Middle frontal gyrus (tissue), 1 donor: ENCODE results near the gene SLC25A12.
"Not testable (repeated sequence)": the region's sequence is repeated elsewhere in the genome, so short reads cannot be mapped to it uniquely, and the experiment has no call there.

Experiments
- DNase-seq: peaks from one replicate; pipeline ENCODE4 v3.0.0-alpha.2; 2015; ENCODE audit warnings: low spot score; ENCODE audit errors: extremely low spot score

Gene SLC25A12

DNA sequence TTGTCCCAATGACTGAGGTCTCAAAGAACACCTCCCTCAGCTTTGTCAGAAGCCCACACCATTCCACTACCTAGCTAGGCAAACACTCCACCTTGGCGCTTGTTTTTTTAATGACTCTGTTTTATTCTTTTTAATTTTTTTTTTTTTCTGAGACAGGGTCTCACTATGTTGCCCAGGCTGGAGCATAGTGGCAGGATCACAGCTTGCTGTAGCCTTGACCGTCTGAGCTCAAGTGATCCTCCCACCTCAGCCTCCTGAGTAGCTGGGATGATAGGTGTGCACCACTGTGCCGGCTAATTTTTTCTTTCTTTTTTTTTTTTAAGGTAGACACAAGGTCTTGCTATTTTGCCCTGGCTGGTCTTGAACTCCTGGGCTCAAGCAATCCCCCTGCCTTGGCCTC, 101.9 kb downstream of the SLC25A12 start:
- DNase-seq: no peak

DNA sequence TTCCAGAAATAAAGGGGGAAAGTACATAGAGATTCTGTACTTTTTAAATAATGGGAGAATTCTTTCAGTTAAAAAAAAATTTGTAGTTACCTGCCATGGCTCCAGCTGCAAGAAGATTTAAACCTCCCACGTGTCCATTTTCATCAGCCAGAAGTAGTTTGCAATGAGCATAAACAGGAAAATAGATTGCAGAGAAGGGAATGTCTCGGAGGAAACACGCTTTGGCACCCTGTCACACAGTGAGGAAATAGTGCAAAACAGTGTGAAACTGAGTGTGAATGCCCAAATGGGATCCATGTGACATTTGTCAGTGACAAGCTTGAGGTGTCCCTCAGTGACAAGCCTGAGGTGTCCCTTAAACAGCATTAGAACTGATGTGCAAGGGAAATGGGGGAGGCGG, 102.7 kb downstream of the SLC25A12 start:
- no peak for DNase-seq

DNA sequence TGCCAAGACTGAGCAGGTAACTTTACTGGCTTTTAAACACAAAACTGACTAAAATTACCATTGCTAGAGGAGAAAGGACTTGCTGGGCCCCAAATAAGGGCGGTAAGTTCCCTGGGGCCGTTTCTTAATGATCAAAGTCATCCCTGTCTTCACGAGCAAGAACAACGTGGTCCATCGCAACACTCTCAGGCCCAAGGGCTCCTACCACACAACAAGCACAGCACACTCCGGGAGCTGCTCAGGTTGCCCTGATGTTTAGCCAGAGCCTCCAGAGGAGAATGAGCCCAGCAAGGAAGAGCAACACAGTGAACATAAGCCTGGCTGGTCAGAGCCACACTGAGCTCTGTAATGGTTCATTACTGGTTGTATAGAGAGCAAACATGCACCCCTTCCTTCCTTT, 104.1 kb downstream of the SLC25A12 start:
- DNase-seq: no peak

DNA sequence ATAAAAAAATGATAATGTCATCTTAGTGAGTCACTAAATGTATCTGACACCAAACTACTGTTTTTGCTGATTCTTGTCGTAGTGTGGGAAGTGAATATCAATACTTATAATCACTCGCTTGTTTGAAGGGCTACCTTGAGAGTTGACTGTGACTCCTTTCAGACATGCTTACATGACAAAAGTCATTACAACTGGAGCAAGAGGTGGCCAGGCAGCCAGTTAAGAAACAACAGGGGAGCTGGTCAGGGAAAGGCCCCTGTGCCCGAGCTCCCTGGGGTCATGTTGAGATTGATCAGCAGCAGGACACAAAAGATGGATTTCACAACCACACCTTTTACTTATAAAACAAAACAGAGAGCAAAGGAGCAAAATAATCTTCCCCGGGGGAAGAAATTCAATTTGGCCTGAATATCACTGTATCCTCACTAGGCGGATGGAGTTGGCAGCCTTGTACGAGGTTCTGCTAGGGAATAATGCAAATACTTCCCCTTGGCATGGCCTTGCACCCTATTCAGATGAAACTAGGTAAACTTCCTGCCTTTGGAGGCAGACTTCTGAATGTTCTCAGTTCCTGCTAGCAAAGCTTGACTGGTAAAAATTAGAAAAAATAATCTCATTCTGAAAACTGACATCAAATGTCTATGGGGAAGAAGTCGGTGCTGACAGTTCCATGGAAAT, 105.6 kb downstream of the SLC25A12 start:
- DNase-seq: no peak

DNA sequence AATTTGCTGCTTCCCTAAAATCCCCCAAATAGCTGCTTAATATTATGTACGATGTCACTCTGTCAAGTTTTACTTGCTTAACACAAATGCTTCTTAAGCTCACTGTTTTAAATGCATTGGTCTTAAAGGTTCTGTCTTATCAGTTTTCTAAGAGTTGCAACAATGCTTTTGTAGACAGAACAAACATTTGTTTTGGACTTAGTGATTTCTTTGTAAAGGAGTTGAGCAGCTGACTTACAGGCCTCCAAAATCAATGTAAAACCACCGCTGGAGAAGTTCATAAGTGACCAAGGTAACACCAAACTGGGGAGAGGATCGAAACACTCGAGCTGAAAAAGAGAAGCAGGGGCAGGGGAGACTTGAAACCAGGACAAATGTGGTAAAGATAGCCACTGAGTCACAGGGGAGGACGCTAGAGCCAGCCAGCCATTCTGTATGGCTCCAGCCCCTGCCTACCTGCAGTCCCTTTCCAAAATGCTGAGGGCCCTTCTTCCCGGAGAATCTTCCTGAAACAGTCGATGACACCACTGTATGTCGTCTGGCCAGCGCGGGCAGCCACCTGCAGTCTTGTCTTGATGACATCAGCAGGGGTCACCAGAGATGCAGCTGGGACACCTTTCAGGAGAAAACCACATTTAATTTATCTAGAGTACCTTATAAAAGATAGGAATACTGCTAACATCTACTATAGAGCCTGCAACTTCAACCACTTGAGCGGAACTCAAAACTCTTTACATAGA, 106.5 kb downstream of the SLC25A12 start:
- no peak for DNase-seq

DNA sequence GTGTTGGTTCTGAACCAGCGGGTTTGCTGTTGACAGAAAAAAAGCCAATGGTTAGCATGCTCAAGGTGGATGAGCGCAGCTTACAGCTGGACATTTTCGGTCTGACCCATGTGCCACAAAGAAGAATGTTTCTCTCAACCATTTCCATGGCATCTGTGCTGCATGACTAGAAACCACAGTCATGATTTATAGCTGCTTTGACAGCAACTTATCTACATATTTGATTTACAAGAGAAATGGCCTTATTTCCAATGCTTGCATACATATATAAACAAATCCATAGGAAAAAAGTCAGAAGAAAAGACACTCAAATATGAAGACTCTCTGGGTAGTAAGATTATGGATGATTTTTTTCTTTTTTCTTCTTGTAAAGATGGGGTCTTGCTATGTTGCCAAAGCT, 108.6 kb downstream of the SLC25A12 start:
- DNase-seq: no peak

DNA sequence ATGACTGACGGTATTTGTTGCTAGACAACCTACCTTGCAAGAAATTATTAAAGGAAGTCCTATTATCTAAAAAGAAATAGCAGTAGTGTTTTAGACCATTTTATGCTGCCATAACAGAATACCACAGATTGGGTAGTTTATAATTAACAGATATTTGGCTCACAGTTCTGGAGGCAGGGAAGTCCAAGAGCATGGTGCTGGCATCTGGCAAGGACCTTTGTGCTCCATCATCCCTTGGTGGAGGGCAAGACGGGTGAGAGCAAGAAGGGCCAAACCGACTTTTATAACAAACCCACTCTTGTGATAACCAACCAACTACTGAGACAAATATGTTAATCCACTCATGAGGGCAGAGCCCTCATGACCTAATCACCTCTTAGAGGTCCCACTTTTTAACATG, 115.5 kb downstream of the SLC25A12 start:
- DNase-seq: no peak

DNA sequence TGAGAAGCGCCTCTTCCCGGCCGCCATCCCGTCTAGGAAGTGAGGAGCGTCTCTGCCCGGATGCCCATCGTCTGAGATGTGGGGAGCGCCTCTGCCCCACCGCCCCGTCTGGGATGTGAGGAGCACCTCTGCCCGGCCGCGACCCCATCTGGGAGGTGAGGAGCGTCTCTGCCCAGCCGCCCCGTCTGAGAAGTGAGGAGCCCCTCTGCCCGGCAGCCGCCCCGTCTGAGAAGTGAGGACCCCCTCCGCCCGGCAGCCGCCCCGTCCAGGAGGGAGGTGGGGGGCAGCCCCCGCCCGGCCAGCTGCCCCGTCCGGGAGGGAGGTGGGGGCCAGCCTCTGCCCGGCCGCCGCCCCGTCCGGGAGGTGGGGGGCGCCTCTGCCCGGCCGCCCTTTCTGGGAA, 119.5 kb downstream of the SLC25A12 start:
- not testable (repeated sequence) for DNase-seq

DNA sequence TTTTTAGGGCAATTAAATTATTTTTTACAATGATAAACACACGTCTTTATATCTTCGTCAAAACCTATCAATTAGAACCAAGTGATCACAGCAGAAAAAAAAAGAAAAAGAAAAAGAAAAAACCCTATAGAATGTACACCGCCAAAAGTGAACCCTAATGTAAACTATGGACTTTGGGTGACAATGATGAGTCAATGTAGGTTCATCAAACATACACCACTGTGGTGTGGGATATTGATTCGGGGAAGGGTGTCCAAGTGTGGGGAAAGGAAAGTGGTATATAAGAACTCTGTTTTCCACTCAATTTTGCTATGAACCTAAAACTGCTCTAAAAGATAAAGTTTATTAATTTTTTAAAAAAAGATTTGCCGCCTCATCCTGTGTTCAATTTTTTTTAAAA, 121.7 kb downstream of the SLC25A12 start:
- DNase-seq: no peak

DNA sequence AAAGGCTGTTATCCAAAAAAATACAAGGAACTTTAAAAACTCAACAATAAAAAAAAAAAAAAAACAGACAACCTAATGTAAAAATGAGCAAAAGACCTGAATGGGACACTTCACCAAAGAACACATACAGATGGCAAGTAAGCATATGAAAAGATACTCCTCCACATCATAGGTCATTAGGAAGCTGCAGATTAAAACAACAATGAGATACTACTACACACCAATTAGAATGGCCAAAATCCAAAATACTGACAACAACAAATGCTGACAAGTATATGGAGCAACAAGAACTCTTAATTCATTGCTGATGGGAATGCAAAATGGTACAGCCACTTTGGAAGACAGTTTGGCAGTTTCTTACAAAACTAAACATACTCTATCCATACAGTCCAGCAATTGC, 122.6 kb downstream of the SLC25A12 start:
- no peak for DNase-seq

DNA sequence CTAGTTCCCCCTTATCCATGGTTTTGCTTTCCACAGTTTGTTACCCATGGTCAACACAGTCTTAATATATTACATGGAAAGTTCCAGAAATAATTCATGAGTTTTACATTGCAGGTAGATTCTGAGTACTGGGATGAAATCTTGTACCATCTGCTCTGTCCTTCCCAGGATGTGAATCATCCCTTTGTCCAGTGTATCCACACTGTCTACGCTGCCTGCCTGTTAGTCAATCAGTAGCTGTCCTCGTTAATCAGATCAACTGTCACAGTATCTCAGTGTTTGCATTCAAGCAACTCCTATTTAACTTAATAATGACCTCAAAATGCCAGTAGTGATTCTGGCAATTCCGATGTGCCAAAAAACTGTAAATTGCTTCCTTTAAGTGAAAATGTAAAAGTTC, 130.4 kb downstream of the SLC25A12 start:
- no peak for DNase-seq

DNA sequence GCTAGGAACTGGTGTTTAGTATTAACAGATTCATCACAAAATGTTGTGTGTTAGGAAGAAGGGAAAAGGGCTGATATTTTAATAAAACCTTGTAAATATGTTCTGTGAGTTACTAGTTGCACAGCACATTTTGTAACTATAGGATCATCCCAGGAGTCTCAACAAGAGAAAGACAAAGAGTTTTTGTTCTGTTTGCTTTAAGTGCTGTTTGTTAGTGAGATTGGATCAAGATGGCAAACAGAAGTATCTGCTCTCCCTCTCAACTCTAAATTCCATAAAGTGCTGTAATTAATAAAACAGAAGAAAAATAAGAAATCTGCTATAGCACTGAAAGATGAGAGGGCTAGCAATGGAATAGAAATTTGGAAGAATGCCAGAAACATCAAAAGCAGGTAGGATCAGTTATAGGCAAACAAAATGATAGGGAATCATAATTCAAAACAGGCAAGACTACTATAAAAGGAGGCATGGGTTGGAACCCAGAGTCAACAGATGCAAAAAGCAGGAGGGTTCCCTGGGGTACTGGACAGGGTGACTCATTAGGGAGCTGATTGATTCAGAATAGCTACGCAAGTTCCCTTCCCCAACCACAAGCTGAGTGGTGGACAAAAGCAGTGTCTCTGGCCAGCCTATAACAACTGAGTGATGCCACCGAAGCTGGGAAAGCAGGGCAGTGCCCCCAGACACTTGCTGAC, 131.0 kb downstream of the SLC25A12 start:
- no peak for DNase-seq

DNA sequence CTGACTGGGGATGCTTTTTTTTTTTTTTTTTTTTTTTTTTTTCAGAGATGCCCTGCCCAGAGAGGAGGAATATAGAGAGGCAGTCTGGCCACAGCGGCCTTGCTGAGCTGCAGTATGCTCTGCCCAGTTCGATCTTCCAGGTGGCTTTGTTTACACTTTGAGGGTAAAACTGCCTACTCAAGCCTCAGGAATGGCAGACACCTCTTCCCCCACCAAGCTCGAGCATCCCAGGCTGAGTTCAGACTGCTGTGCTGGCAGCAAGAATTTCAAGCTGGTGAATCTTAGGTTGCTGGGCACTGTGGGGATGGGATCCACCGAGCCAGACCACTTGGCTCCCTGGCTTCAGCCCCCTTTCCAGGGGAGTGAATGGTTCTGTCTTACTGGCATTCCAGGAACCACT, 132.9 kb downstream of the SLC25A12 start:
- not testable (repeated sequence) for DNase-seq

DNA sequence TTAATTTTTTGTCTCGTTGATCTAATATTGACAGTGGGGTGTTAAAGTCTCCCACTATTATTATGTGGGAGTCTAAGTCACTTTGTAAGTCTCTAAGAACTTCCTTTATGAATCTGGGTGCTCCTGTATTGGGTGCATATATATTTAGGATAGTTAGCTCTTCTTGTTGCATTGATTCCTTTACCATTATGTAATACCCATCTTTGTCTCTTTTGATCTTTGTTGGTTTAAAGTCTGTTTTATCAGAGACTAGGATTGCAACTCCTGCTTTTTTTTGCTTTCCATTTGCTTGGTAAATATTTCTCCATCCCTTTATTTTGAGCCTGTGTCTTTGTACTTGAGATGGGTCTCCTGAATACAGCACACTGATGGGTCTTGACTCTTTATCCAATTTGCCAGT, 135.3 kb downstream of the SLC25A12 start:
- not testable (repeated sequence) for DNase-seq

DNA sequence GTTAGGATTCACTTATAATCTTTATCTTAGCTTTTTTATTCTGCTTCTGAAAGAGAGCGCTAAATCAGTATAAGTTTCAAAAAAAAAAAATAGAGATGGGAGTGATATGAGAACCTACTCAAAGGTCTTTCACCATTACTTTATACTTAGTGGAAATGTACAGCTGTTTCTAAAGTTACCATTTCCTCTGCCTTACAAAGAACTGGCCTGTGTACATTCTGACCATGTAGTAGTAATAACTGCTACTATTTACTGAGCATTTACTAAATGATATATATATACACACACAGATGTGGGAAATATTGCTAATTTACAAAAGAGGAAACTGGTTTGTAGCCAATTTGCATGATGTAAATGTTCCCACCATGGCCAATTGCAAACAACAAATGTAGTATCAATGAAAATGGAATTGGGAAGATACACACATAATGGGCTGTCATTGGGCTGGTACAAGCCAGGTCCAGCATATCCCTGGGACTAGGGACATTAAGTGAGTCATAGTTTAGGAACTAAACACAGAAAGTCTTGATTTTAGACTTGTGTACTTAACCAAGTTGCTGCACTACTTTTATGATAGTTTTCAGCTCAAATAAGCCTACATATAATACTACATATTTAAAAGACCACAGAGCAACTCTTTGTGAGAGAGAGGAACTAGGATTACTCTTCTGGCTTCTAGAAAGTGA, 139.6 kb downstream of the SLC25A12 start:
- no peak for DNase-seq

DNA sequence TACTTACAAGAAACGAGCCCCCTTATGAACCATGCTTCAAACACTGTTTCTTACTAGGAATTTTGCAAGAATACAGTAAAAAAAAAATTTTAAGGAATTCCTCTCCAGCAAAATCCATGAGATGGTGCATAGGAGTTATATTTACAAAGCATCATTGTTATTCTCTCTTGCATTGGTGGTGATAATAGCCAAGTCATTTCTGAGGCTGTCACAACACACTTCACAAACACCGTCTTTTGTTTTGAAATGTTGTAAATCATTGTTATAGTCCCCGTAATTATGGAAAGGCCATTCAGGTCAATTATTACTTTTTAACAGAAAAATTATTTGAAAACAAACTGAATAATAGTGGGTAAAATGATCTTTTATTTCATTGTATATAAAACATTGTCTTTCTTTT, 146.7 kb downstream of the SLC25A12 start:
- no peak for DNase-seq

DNA sequence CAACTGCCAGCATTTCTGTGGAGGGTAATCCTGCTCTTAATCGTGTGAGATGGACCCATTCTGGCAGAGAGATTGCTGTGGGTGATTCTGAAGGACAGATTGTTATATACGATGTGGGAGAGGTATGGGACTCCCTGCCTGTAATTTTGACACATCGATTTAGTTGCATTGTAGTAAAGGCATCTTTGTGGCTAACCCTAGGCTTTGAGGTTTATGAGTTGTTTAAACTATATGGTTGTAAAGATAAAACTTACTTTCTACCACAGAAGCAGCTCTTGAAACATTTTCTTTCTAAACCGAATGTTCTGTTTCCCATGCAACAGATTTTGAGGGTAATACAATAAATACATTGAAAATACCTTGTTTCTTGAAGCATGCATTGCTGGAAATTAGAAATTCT, 148.2 kb downstream of the SLC25A12 start:
- DNase-seq: no peak

DNA sequence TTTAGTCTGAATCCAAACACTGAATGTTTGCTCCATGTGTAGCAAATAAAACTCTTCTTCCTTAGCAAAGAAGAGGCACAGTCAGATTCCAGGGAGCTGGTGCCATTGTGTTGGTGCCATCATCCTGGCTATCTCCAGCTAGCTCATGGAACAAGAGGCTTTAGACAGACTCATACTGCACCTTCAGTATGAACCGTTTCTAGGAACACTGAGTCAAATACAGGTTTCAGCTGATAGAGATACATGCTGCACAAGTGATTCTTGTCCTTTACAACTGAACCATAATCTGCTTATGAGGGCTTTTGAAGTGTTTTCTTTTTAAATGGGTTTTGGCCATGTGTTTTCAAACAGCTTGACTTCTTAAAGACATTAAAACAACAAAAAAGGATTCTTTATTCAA, 148.9 kb downstream of the SLC25A12 start:
- DNase-seq: no peak

DNA sequence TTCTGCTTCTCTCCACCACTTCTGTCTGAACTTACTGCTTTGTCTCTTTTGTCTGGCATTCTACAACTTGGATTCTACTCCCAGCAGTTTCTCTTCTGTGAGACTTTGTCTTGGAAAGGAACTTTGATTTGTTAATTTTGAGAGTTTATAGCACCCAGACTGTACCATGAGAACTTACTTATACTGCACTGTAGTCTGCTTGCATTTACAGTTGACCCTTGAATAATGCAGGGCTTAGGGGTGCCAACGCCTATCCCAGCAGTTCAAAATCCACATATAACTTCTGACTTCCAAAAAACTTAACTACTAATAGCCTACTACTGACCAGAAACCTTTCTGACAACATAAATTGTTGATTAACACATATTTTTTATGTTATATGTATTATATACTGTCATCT, 151.3 kb downstream of the SLC25A12 start:
- DNase-seq: no peak

DNA sequence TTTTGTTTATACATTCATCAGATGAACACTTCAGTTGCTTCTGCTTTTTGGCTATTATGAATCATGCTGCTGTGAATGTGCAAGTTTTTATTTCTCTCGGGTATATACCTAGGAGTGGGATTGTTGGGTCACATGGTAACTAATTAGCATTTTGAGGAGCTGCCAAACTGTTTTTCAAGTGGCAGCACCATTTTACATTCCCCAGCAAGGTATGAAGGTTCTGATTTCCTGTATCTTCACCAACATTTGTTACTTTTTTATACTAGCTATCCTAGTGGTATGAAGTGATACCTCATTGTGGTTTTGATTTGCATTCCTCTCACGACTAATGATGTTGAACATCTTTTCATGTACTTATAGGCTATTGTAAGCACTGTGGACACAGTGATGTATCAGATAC, 152.9 kb downstream of the SLC25A12 start:
- DNase-seq: no peak

DNA sequence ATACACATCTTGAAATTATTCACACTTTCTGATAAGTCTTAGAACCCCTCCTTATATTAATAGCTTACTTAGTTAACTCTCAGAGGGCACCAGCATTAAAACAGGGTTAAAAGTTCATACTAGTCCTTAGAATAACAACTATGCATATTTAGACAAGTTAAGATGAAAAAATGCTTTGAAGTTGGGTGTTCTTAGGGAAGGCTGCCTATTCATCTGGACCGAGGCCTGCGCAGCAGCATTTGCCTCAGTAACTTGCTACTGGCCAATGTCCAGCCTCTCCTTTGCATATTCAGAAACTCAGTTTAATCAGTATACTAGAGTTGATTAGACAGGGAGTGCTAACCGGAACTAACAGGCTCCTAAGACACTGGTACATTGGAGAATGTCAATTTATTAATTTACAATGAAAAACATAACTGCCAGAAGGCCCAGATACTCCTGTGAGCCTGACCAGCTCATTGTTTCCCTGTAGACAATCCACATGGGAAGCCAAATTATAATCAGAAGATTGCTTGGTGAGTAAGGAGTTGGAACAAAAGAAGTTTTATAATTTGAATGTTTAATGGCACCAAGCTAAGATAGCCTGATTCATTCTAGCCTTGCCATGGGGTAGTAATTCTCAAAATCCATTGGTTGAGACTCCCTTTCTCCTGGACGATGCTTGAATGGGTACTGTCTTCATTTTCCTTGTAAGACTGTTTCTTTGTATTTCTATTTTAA, 157.9 kb downstream of the SLC25A12 start:
- DNase-seq: no peak
